H9 (cell line): ENCODE data around the gene SEMA6A. TPM values are rescaled to one million over a fixed set of nuclear protein-coding genes. Genes with fewer than 3 reads are reported as not detected.

Experiments
- DNase-seq: peaks from one replicate; pipeline ENCODE4 v3.0.0-alpha.2; 2017
- H2AFZ ChIP-seq: one replicate; pipeline ENCODE4 v1.6.1; 2013; ENCODE audit warnings: mild to moderate bottlenecking, low read length, control low read depth, moderate library complexity
- H2AK5ac ChIP-seq: 2 replicates; pipeline ENCODE4 v1.6.1; 2013; ENCODE audit warnings: low read length, control low read depth, mixed read lengths; ENCODE audit not compliant: insufficient read length
- H2BK120ac ChIP-seq: one replicate; pipeline ENCODE4 v1.6.1; 2013; ENCODE audit warnings: low read depth, mild to moderate bottlenecking, low read length, control low read depth, inconsistent platforms; ENCODE audit not compliant: poor library complexity, severe bottlenecking
- H2BK12ac ChIP-seq: 2 replicates; pipeline ENCODE4 v1.6.1; 2013; ENCODE audit warnings: low read length, control low read depth, mixed read lengths, low read depth; ENCODE audit not compliant: insufficient read length
- H2BK15ac ChIP-seq: 2 replicates; pipeline ENCODE4 v1.6.1; 2013; ENCODE audit warnings: low read depth, low read length, control low read depth
- H2BK20ac ChIP-seq: one replicate; pipeline ENCODE4 v1.6.1; 2013; ENCODE audit warnings: low read depth, mild to moderate bottlenecking, low read length, control low read depth, inconsistent platforms; ENCODE audit not compliant: poor library complexity, severe bottlenecking
- H2BK5ac ChIP-seq: 2 replicates; pipeline ENCODE4 v1.6.1; 2013; ENCODE audit warnings: low read length, control low read depth, mixed read lengths; ENCODE audit not compliant: insufficient read length
- H3K14ac ChIP-seq: 2 replicates; pipeline ENCODE4 v1.6.1; 2013; ENCODE audit warnings: low read length, control low read depth; ENCODE audit not compliant: insufficient read depth
- H3K18ac ChIP-seq: 2 replicates; pipeline ENCODE4 v1.6.1; 2013; ENCODE audit warnings: low read depth, mild to moderate bottlenecking, mixed read lengths, low read length, control low read depth; ENCODE audit not compliant: insufficient read length
- H3K23ac ChIP-seq: 2 replicates; pipeline ENCODE4 v1.6.1; 2013; ENCODE audit warnings: low read length, control low read depth, mixed read lengths, low read depth; ENCODE audit not compliant: insufficient read length
- H3K23me2 ChIP-seq: 2 replicates; pipeline ENCODE4 v1.6.1; 2013; ENCODE audit warnings: low read depth, mild to moderate bottlenecking, mixed read lengths, low read length, control low read depth; ENCODE audit not compliant: insufficient read length, poor library complexity, severe bottlenecking
- H3K27ac ChIP-seq: 2 replicates; pipeline ENCODE4 v1.5.1; 2013; ENCODE audit warnings: low read length, control low read depth, mixed read lengths, low read depth; ENCODE audit not compliant: insufficient read length
- H3K27me3 ChIP-seq: 2 replicates; pipeline ENCODE4 v1.6.1; 2013; ENCODE audit warnings: low read length, control low read depth, inconsistent platforms; ENCODE audit not compliant: insufficient read depth
- H3K4ac ChIP-seq: 2 replicates; pipeline ENCODE4 v1.6.1; 2013; ENCODE audit warnings: low read depth, mild to moderate bottlenecking, control low read depth, inconsistent platforms, low read length, moderate library complexity
- H3K4me1 ChIP-seq: 2 replicates; pipeline ENCODE4 v1.6.1; 2013; ENCODE audit warnings: low read length, control low read depth, inconsistent platforms; ENCODE audit not compliant: insufficient read depth
- H3K4me2 ChIP-seq: 2 replicates; pipeline ENCODE4 v1.6.1; 2013; ENCODE audit warnings: low read length, control low read depth, mixed read lengths; ENCODE audit not compliant: insufficient read length, insufficient read depth
- H3K56ac ChIP-seq: 2 replicates; pipeline ENCODE4 v1.6.1; 2013; ENCODE audit warnings: low read depth, mild to moderate bottlenecking, mixed read lengths, low read length, control low read depth; ENCODE audit not compliant: insufficient read length
- H3K79me1 ChIP-seq: 2 replicates; pipeline ENCODE4 v1.6.1; 2013; ENCODE audit warnings: low read depth, mild to moderate bottlenecking, moderate library complexity, low read length, control low read depth, inconsistent platforms; ENCODE audit not compliant: insufficient read depth, poor library complexity, severe bottlenecking
- H3K79me2 ChIP-seq: 2 replicates; pipeline ENCODE4 v1.6.1; 2013; ENCODE audit warnings: low read length, control low read depth, inconsistent platforms; ENCODE audit not compliant: insufficient read depth
- H3K9ac ChIP-seq: 2 replicates; pipeline ENCODE4 v1.6.1; 2013; ENCODE audit warnings: low read length, control low read depth, mixed read lengths; ENCODE audit not compliant: insufficient read length; ENCODE audit errors: extremely low read depth
- H3K9me3 ChIP-seq: one replicate; pipeline ENCODE4 v1.6.1; 2013; ENCODE audit warnings: low read depth, low read length, inconsistent platforms; ENCODE audit not compliant: control insufficient read depth
- H3T11ph ChIP-seq: one replicate; pipeline ENCODE4 v1.6.1; 2013; ENCODE audit warnings: mild to moderate bottlenecking, low read length, control low read depth, inconsistent platforms
- H4K20me1 ChIP-seq: one replicate; pipeline ENCODE4 v1.6.1; 2013; ENCODE audit not compliant: control insufficient read depth, insufficient read length, insufficient read depth
- H4K5ac ChIP-seq: 2 replicates; pipeline ENCODE4 v1.6.1; 2013; ENCODE audit warnings: low read depth, mild to moderate bottlenecking, mixed read lengths, low read length, control low read depth; ENCODE audit not compliant: insufficient read length
- H4K8ac ChIP-seq: replicated peaks from 2 replicates; pipeline ENCODE4 v1.6.1; 2013; ENCODE audit warnings: low read length, control low read depth, mixed read lengths, low read depth; ENCODE audit not compliant: insufficient read length
- H4K91ac ChIP-seq: 2 replicates; pipeline ENCODE4 v1.6.1; 2013; ENCODE audit warnings: low read depth, mild to moderate bottlenecking, moderate library complexity, mixed read lengths, low read length, control low read depth; ENCODE audit not compliant: insufficient read length
- H3K27ac Mint-ChIP-seq, 3 experiments: 2 replicates in 2 of 3; 3 replicates in 1 of 3; pipeline ENCODE4 v1.8.0; 2020 to 2021; ENCODE audit warnings: mixed read lengths in 3 of 3, mild to moderate bottlenecking in 1 of 3, moderate library complexity in 1 of 3
- H3K27me3 Mint-ChIP-seq: 2 replicates; pipeline ENCODE4 v1.8.0; 2021; ENCODE audit warnings: low read depth, mild to moderate bottlenecking, moderate library complexity, mixed read lengths
- H3K36me3 Mint-ChIP-seq, 3 experiments: 2 replicates in 2 of 3; 3 replicates in 1 of 3; pipeline ENCODE4 v1.8.0; 2020 to 2021; ENCODE audit warnings: low read depth in 3 of 3, mixed read lengths in 3 of 3; ENCODE audit not compliant: insufficient read depth in 1 of 3
- H3K4me1 Mint-ChIP-seq, 2 experiments: 2 replicates each; pipeline ENCODE4 v1.8.0; 2020; ENCODE audit warnings: mixed read lengths in 2 of 2
- H3K4me3 Mint-ChIP-seq, 2 experiments: 2 replicates in 1 of 2; 3 replicates in 1 of 2; pipeline ENCODE4 v1.8.0; 2020 to 2021; ENCODE audit warnings: mild to moderate bottlenecking in 2 of 2, mixed read lengths in 2 of 2, moderate library complexity in 1 of 2
- H3K9me3 Mint-ChIP-seq, 2 experiments: 2 replicates in 1 of 2; 3 replicates in 1 of 2; pipeline ENCODE4 v1.8.0; 2020; ENCODE audit warnings: mild to moderate bottlenecking in 2 of 2, mixed read lengths in 2 of 2, moderate library complexity in 1 of 2
- CTCF ChIP-seq: fragments of 200-600 bp; sonication (generic); conservative IDR thresholded peaks from 3 replicates; pipeline ENCODE4 v1.8.0; 2021; ENCODE audit warnings: antibody characterized with exemption, mild to moderate bottlenecking
- WGBS: extraction: QIAGEN DNeasy Blood & Tissue Kit; methylation state at CpG from one replicate; pipeline ENCODE4 v1.1.7; 2013; ENCODE audit warnings: missing lambda C conversion rate, low lambda C conversion rate, mixed read lengths; ENCODE audit not compliant: insufficient read length; ENCODE audit errors: extremely low coverage; 5-methylcytosine and 5-hydroxymethylcytosine counted together
- total RNA-seq: library from RNA; stranded (reverse); gene quantifications from 2 replicates; pipeline ENCODE4 v1.2.1, GENCODE V29; 2021

The SEMA6A gene
- total RNA-seq, 1 experiment from 2014 or later = 354 TPM

- H3K27ac ChIP-seq = no peak overlapping the region
- Mint-ChIP-seq H3K4me3 (no peak overlapping the region), H3K27ac (no peak overlapping the region), H3K27me3 (no peaks in the 10 kb centered on the region), H3K36me3 (peaks cover 0 to 5% (median 2%) of the 10 kb centered on the region in 3 experiments; a peak in 3 of 7 replicates), H3K9me3 (no peaks in the 10 kb centered on the region), H3K4me1 (peaks cover 79 to 84% of the 10 kb centered on the region in 2 experiments)
- H2BK15ac ChIP-seq = no peak overlapping the region
- H2AFZ ChIP-seq = no peak overlapping the region
- no peak overlapping the region for H2BK120ac ChIP-seq
- no peak overlapping the region for H4K8ac ChIP-seq
- peaks cover 89% of the 10 kb centered on the region for H3K79me2 ChIP-seq
- no peak overlapping the region for H4K91ac ChIP-seq
- no peaks in the 10 kb centered on the region for H3K9me3 ChIP-seq
- H4K20me1 ChIP-seq = no peaks in the 10 kb centered on the region
- H2BK5ac ChIP-seq = no peak overlapping the region
- H3K4ac ChIP-seq = no peak overlapping the region
- no peak overlapping the region for H3K56ac ChIP-seq
- H3K18ac ChIP-seq = no peak overlapping the region
- no peaks in the 10 kb centered on the region for H3K27me3 ChIP-seq
- no peak overlapping the region for H3K9ac ChIP-seq
- H4K5ac ChIP-seq = no peak overlapping the region
- H2AK5ac ChIP-seq = no peak overlapping the region
- peaks cover 44% of the 10 kb centered on the region for H3K4me1 ChIP-seq
- H2BK12ac ChIP-seq = no peak overlapping the region
- no peak overlapping the region for H3T11ph ChIP-seq
- TF ChIP-seq CTCF = peak; percentile 74
- no CpG with 5 or more reads among the region's 5 CpGs for WGBS
- no peak overlapping the region for H3K14ac ChIP-seq
- H3K23me2 ChIP-seq = no peaks in the 10 kb centered on the region
- no peak overlapping the region for H2BK20ac ChIP-seq
- no peak overlapping the region for H3K23ac ChIP-seq
- DNase-seq = no peak
- H3K79me1 ChIP-seq = peaks cover 2% of the 10 kb centered on the region
- no peak overlapping the region for H3K4me2 ChIP-seq
Measured at GRCh38 chr5:116557669-116558271, 16.9 kb downstream of the SEMA6A start.
